ENCODE results near the gene CST8. TPM values are rescaled to one million over a fixed set of nuclear protein-coding genes. Genes with fewer than 3 reads are reported as not detected.

The CST8 gene
- polyA plus RNA-seq, 2 of the 4 experiments (the other 2 are of a cell fraction) = not detected

- H3K9me3 ChIP-seq = no peaks in the 10 kb centered on the region
- no peak for TF ChIP-seq RARB (CRISPR knock-in tag; IDR thresholded peaks at IDR 0.05)
- no peak for TF ChIP-seq CHD4 (IDR thresholded peaks at IDR 0.05; ENCODE audit: borderline replicate concordance)
- TF ChIP-seq NPAS2 (CRISPR knock-in tag; IDR thresholded peaks at IDR 0.05; ENCODE audit: borderline replicate concordance) = no peak
- no peak for TF ChIP-seq E2F6 (IDR thresholded peaks at IDR 0.05; ENCODE audit: borderline replicate concordance, low read depth)
- no peak for TF ChIP-seq EHMT2 (IDR thresholded peaks at IDR 0.05; ENCODE audit: low read depth)
- TF ChIP-seq CBX8 (IDR thresholded peaks at IDR 0.05) = no peak
- TF ChIP-seq BHLHE40 (IDR thresholded peaks at IDR 0.05; ENCODE audit: low read depth, low read length) = no peak
- no peak for TF ChIP-seq ZC3H11A (IDR thresholded peaks at IDR 0.05)
- TF ChIP-seq, protein P1, sequence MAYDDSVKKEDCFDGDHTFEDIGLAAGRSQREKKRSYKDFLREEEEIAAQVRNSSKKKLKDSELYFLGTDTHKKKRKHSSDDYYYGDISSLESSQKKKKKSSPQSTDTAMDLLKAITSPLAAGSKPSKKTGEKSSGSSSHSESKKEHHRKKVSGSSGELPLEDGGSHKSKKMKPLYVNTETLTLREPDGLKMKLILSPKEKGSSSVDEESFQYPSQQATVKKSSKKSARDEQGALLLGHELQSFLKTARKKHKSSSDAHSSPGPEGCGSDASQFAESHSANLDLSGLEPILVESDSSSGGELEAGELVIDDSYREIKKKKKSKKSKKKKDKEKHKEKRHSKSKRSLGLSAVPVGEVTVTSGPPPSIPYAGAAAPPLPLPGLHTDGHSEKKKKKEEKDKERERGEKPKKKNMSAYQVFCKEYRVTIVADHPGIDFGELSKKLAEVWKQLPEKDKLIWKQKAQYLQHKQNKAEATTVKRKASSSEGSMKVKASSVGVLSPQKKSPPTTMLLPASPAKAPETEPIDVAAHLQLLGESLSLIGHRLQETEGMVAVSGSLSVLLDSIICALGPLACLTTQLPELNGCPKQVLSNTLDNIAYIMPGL (CRISPR knock-in tag; IDR thresholded peaks at IDR 0.05; ENCODE audit: borderline replicate concordance) = no peak
- TF ChIP-seq HOXB5 (CRISPR knock-in tag; IDR thresholded peaks at IDR 0.05) = no peak
- TF ChIP-seq JUNB (IDR thresholded peaks at IDR 0.05) = no peak
- no peak for TF ChIP-seq NR3C1 (IDR thresholded peaks at IDR 0.05)
- TF ChIP-seq MAFK (IDR thresholded peaks at IDR 0.05; ENCODE audit: partially characterized antibody) = no peak
- TF ChIP-seq FOXS1 (CRISPR knock-in tag; IDR thresholded peaks at IDR 0.05) = no peak
- TF ChIP-seq HEYL (CRISPR knock-in tag; IDR thresholded peaks at IDR 0.05) = no peak
- TF ChIP-seq HOXB13 (CRISPR knock-in tag; IDR thresholded peaks at IDR 0.05; ENCODE audit: low read depth) = no peak
- TF ChIP-seq, protein P2, sequence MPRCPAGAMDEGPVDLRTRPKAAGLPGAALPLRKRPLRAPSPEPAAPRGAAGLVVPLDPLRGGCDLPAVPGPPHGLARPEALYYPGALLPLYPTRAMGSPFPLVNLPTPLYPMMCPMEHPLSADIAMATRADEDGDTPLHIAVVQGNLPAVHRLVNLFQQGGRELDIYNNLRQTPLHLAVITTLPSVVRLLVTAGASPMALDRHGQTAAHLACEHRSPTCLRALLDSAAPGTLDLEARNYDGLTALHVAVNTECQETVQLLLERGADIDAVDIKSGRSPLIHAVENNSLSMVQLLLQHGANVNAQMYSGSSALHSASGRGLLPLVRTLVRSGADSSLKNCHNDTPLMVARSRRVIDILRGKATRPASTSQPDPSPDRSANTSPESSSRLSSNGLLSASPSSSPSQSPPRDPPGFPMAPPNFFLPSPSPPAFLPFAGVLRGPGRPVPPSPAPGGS (IDR thresholded peaks at IDR 0.05) = no peak
- TF ChIP-seq PHF8 (IDR thresholded peaks at IDR 0.05; ENCODE audit: borderline replicate concordance, low read depth) = no peak
- POLR2A ChIA-PET = no interaction called here
- no peak for DNase-seq (ENCODE audit: low read depth in 1 of 2, low spot score in 1 of 2)
- no peak overlapping the region for H3K4me2 ChIP-seq
- ATAC-seq = no peak
- FAIRE-seq = peak; percentile 63
- no peak overlapping the region for H3K27ac ChIP-seq
- H3K4me3 ChIP-seq = no peak overlapping the region
- CTCF ChIA-PET = interaction anchor here (0.9 kb wide), 1 partner anchor 61 kb away, joined by 3 read pairs; the partner anchor contains the start of gene CST11
- peaks cover 9% of the 10 kb centered on the region; the same call in 1 of the 3 replicates for H3K4me1 ChIP-seq
These were observed 22.2 kb downstream of the CST8 start for GRCh38 chr20:23513164-23513563.

- H3K4me1 ChIP-seq = peaks cover 9% of the 10 kb centered on the region; the same call in 1 of the 3 replicates
- ChIA-PET CTCF (interaction anchor here (1.3 kb wide), 1 partner anchor 73 kb away, joined by 3 read pairs; no protein-coding TSS in a partner anchor), POLR2A (no interaction called here)
- no peak for ATAC-seq
- FAIRE-seq = no peak
- 18% methylated on average over 1 of the region's 1 CpG for WGBS (ENCODE audit: missing lambda C conversion rate)
- H3K27ac ChIP-seq = no peak overlapping the region
- DNase-seq (ENCODE audit: low read depth in 1 of 2, low spot score in 1 of 2) = no peak
- H3K9me3 ChIP-seq = no peaks in the 10 kb centered on the region
- TF ChIP-seq MAZ (IDR thresholded peaks at IDR 0.05; ENCODE audit: borderline replicate concordance, low read depth, low read length) (no peak), TFCP2L1 (CRISPR knock-in tag; IDR thresholded peaks at IDR 0.05) (no peak), FOSB (CRISPR knock-in tag; IDR thresholded peaks at IDR 0.05) (no peak), NR3C1 (IDR thresholded peaks at IDR 0.05) (no peak)
- H3K4me3 ChIP-seq = no peak overlapping the region
- no peak overlapping the region for H3K4me2 ChIP-seq
These were observed 23.9 kb downstream of the CST8 start for GRCh38 chr20:23514848-23515247.

All from A549 (cell line).